K562 (cell line): ENCODE results near the gene HSPA5. TPM values are rescaled to one million over a fixed set of nuclear protein-coding genes. Genes with fewer than 3 reads are reported as not detected.

Experiments
- ARNT ChIP-seq, 2 experiments: fragments of 450-650 bp; IDR thresholded peaks; 2 replicates each; pipeline ENCODE4 v1.6.1; 2016; ENCODE audit warnings: mild to moderate bottlenecking in 1 of 2
- CTCF ChIP-seq, 3 experiments: IDR thresholded peaks in 2 of 3; conservative IDR thresholded peaks in 1 of 3; 2 replicates each; pipeline ENCODE4 v1.5.1; 2011 to 2012; ENCODE audit warnings: low read length in 3 of 3, mild to moderate bottlenecking in 3 of 3, control low read depth in 2 of 3, improper control_type of control experiment in 1 of 3, inconsistent platforms in 1 of 3, low read depth in 1 of 3, mixed read lengths in 1 of 3, moderate library complexity in 1 of 3; ENCODE audit not compliant: insufficient read depth in 2 of 3
- DIDO1 ChIP-seq: fragments of 450-650 bp; IDR thresholded peaks from 2 replicates; pipeline ENCODE4 v1.6.1; 2016; ENCODE audit warnings: low read depth, missing biosample characterization, missing genetic modification characterization
- DNMT1 ChIP-seq: fragments of 450-650 bp; IDR thresholded peaks from 2 replicates; pipeline ENCODE4 v1.6.1; 2016; ENCODE audit warnings: antibody characterized with exemption, mild to moderate bottlenecking
- DPF2 ChIP-seq: fragments of 450-650 bp; IDR thresholded peaks from 2 replicates; pipeline ENCODE4 v1.6.1; 2016
- E2F1 ChIP-seq: sonication (generic); formaldehyde crosslinking; IDR thresholded peaks from 2 replicates; pipeline ENCODE4 v1.8.1; 2023; ENCODE audit warnings: mild to moderate bottlenecking, missing genetic modification reagents, moderate library complexity
- FOXO4 ChIP-seq: fragments of 450-650 bp; formaldehyde crosslinking; IDR thresholded peaks from 2 replicates; pipeline ENCODE4 v1.4.0; 2020; ENCODE audit warnings: mild to moderate bottlenecking, moderate library complexity
- POLR2AphosphoS5 ChIP-seq: IDR thresholded peaks from 2 replicates; pipeline ENCODE4 v1.6.1; 2011; ENCODE audit warnings: mild to moderate bottlenecking, low read depth, low read length, moderate library complexity; ENCODE audit not compliant: control insufficient read depth, insufficient read depth
- TBP ChIP-seq: optimal IDR thresholded peaks from 2 replicates; pipeline ENCODE3; 2011; ENCODE audit warnings: low read depth, low read length, improper control_type of control experiment
- TCF7L2 ChIP-seq: fragments of 150-350 bp; IDR thresholded peaks from 2 replicates; pipeline ENCODE4 v1.6.1; 2016; ENCODE audit warnings: low read depth, mild to moderate bottlenecking, low read length, moderate library complexity
- TRIM24 ChIP-seq, 2 experiments: fragments of 450-650 bp; IDR thresholded peaks; 2 replicates each; pipeline ENCODE4 v1.6.1; 2016
- ZBED1 ChIP-seq: IDR thresholded peaks from 2 replicates; pipeline ENCODE4 v1.6.1; 2014
- ZNF143 ChIP-seq: sonication (generic); formaldehyde crosslinking; IDR thresholded peaks from 2 replicates; pipeline ENCODE4 v1.9.0; 2022; ENCODE audit warnings: mild to moderate bottlenecking, missing genetic modification reagents
- ZNF263 ChIP-seq: sonication (generic); formaldehyde crosslinking; IDR thresholded peaks from 2 replicates; pipeline ENCODE4 v1.8.0; 2022; ENCODE audit warnings: mild to moderate bottlenecking, missing genetic modification reagents, borderline replicate concordance
- ZNF407 ChIP-seq: fragments of 450-650 bp; IDR thresholded peaks from 2 replicates; pipeline ENCODE4 v1.6.1; 2016; ENCODE audit warnings: low read depth
- ZNF696 ChIP-seq: fragments of 250-450 bp; sonication (Bioruptor Pico); conservative IDR thresholded peaks from 2 replicates; pipeline ENCODE4 v1.4.0; 2020; ENCODE audit warnings: mild to moderate bottlenecking, moderate library complexity
- polyA plus RNA-seq, 8 experiments: library from polyadenylated mRNA; depleted of rRNA in 4 of 8; stranded (reverse) in 5 of 8; unstranded in 3 of 8; fragments of >200 nt; fragmentation: Nextera tagmentation in 2 of 8; fragmentation: Illumina TruSeq in 1 of 8; extraction: Ambion mirVana in 2 of 8; extraction: Trizol in 1 of 8; gene quantifications; 2 replicates each; pipeline versions ENCODE4 v1.2.1 to v1.2.3, GENCODE V29; 2011 to 2014; ENCODE audit warnings: inconsistent platforms in 1 of 8, missing spikeins in 1 of 8
- total RNA-seq, 7 experiments: library from RNA; depleted of rRNA in 6 of 7; stranded (reverse); fragments of >200 nt in 6 of 7; fragmentation: Illumina TruSeq in 2 of 7; extraction: Trizol in 2 of 7; gene quantifications; 2 replicates each; pipeline versions ENCODE4 v1.2.1 to v1.2.3, GENCODE V29; 2011 to 2021; ENCODE audit warnings: low replicate concordance in 1 of 7

HSPA5 gene
- total and polyA plus RNA-seq, 9 of the 15 experiments (the other 6 are each of a cell fraction or from before 2014, with no cell fraction given): 48.0 to 265 (median 113) TPM

- TF ChIP-seq FOXO4 (CRISPR knock-in tag) (no peak), ZNF263 (CRISPR knock-in tag) (no peak), CTCF (IDR thresholded peaks at IDR 0.05 in 2 of 3, conservative IDR thresholded peaks at IDR 0.05 in 1 of 3; ENCODE audit: insufficient read depth in 2 of 3, low read depth in 1 of 3, low read length in 3 of 3) (no peak), ZNF407 (no peak), DNMT1 (no peak), ZNF696 (CRISPR knock-in tag) (no peak), DIDO1 (no peak), E2F1 (CRISPR knock-in tag) (no peak), TRIM24 (IDR thresholded peaks at IDR 0.05) (0 out of 4 replicates have a peak, but pooled peaks of 1 of the 2 experiments have one; percentile 20), DPF2 (peak; percentile 95), TCF7L2 (no peak), ARNT (IDR thresholded peaks at IDR 0.05) (no peak; a peak in 1 of 4 replicates), POLR2AphosphoS5 (peak; percentile 41; the same call in 1 of the 2 replicates), ZNF143 (CRISPR knock-in tag) (no peak), TBP (no peak), ZBED1 (no peak)
Observed at GRCh38 chr9:125246261-125246667, 5.1 kb upstream of the HSPA5 start (continued).
